Adipose tissue (tissue), 3 donors: Measurements from ENCODE around the gene SMIM44. TPM values are rescaled to one million over a fixed set of nuclear protein-coding genes. Genes with fewer than 3 reads are reported as not detected.
"Not testable (repeated sequence)": the region's sequence is repeated elsewhere in the genome, so short reads cannot be mapped to it uniquely, and the experiment has no call there.

Source experiments
- H3K27ac ChIP-seq: one replicate; pipeline ENCODE4 v1.5.1; 2013; ENCODE audit warnings: low read depth, low read length
- WGBS, 3 donors: extraction: QIAGEN DNeasy Blood & Tissue Kit; methylation state at CpG; one replicate each; pipeline ENCODE4 v1.1.7; 2013; 5-methylcytosine and 5-hydroxymethylcytosine counted together
- polyA plus RNA-seq, 3 donors: library from polyadenylated mRNA; stranded (reverse); fragments of 200-250 nt; gene quantifications; one replicate each; pipeline ENCODE4 v1.2.3, GENCODE V29; 2013
- donor health status: healthy with polysubstance abuse.
- donor health status: Bipolar disorder and iron deficiency.
- donor health status: healthy.

SMIM44 gene
- polyA plus RNA-seq, 3 donors: not detected

DNA sequence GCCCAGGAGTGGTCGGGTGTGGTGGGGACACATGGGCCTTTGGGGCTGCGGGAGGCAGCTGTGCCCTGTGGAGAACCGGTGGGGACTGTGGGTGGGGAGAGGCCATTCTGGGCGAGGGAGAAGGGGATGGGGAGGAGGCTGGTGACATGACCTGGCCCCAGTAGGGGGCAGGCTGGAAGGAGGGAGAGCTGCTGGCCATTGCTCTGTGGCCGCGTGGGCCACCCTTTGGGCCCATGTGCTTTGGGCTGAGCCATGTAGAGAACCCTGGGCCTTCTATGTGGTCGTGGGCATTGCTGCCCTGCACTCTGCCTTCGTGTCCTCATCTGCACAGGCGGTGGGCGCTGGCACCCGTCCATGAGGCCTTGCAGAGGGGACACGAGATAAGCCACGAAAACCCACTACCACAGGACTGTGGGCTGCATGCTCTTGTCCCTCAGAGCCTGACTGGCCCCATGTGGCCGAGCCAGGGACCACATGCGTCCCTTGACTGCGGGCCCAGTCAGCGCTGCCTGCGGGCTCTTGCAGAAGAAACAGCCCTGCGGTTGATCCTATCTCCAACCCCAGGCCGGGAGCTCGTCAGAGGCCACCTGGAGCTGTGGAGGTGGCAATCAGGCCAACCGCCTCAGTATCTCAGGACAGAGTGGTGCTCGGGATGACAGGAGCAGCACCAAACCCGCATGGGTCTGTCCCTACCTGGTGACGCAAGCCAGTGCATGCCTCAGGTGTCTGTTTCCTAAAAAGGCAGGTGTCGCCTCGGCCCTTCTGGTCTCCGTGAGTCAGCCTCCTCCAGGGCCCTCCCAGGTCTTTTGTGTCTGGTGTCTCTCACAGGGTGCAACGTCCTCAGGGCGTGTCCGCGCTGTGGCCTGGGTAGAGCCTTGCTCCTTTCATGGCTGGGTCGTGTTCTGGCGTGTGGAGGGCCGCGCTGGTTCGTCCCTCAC, 37.2 kb upstream of the SMIM44 start:
- H3K27ac ChIP-seq: no peak overlapping the region
- 86 to 92% (median 89%) methylated on average over 35 to 37 of the region's 37 CpGs for WGBS, 3 donors

DNA sequence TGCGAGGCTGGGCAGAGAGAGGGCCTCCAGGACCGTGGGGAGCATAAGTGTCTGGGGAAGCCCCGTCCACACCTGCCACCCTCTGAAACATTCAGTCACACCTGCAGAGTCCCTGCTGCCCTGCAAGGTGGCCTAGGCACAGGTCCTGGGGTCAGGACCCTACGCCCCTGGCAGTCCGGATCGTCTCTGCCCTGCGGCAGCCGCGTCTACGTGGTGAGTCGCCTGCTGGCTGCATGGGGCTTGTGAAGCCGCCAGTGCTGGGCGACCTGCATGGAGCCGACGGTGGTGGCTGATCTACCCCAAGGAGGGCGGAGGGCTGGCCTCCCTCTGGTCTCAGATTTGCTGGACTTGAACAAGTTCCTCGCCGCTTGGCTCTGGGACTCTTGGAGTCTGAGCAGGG, 35.9 kb upstream of the SMIM44 start:
- H3K27ac ChIP-seq: no peak overlapping the region

DNA sequence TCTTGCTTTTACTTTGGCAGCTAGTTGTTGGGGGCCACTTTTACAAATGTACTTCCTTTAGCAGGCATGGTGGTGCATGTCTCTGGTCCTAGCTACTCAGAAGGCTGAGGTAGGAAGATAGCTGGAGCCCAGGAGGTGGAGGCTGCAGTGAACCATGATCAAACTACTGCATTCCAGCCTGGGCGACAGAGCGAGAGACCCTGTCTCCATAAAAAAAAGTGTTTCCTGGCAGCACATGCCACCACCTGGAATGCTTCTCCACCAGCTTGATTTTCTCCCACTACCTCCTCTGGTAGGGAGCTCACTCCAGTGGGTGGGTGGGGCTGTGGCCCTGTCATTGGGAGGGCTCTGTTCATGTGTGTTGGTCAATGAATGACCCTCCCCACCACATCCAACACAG, 35.4 kb upstream of the SMIM44 start:
- H3K27ac ChIP-seq: no peak overlapping the region
- WGBS, 3 donors: 33 to 97% (median 92%) methylated on average over 2 of the region's 2 CpGs

More for the DNA sequence above, 35.9 kb upstream of the SMIM44 start:
- 89 to 90% (median 89%) methylated on average over 18 of the region's 18 CpGs for WGBS, 3 donors

DNA sequence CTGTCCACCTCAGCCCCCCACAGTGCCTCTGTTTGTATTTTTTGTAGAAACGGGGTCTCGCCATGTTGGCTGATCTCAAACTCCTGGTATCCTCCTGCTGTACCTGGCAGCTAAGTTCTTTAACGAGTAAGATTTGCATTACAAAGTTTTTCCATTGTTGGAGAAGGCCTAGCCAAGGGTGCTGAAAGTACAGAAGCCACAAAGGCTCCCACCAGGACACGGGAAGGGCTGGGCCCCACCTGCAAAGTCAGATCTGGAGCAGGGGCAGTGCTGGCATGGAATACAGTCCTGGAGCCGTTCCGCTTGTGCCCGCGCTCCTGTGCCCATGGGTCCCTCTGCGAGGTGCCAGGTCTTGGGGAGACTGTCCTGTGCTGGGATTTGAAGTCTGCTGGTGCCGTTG, 35.0 kb upstream of the SMIM44 start:
- H3K27ac ChIP-seq: no peak overlapping the region
- 80 to 91% (median 85%) methylated on average over 10 of the region's 10 CpGs for WGBS, 3 donors

DNA sequence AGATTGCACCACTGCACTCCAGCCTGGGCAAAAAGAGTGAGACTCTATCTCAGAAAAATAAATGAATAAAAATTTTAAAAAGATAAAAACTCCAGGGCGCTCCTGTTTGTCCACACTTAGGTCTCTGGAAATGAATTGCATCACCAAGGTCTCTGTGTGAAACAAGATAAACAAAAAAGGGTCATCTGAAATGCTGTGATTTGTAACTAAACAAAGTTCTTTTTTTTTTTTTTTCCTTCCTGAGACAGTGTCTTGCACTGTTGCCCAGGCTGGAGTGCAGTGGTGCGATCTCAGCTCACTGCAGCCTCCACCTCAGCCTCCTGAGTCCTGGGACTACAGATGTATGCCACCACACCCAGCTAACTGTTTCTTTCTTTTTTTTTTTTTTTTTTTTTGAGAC, 34.4 kb upstream of the SMIM44 start:
- no peak overlapping the region for H3K27ac ChIP-seq
- WGBS, 3 donors: 80 to 91% (median 91%) methylated on average over 2 of the region's 2 CpGs

DNA sequence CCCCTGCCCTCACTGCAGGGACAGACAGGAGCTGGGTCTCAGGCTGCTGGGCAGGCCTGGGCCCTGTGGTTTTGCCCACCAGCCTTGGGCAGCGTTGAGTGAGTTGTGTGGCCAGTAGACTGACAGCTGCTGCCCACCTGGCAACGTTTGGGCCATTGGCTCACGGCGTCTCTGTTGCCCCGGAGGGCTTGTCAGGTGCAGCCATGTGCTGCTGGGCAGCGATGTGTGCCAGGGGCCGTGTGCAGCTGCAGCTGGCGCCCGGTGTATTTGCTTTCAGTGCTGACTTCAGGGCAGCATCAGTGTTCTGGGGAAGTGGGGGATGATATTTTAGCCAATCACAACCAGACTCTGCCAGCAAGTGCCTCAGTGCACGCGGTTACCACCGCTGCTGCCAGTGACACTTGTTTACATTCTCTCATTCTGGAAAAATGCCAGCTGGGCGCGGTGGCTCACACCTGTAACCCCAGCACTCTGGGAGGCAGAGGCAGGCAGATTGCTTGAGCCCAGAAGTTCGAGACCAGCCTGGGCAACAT, 33.5 kb upstream of the SMIM44 start:
- no peak overlapping the region for H3K27ac ChIP-seq
- WGBS, 3 donors: 38 to 77% (median 70%) methylated on average over 15 of the region's 15 CpGs

DNA sequence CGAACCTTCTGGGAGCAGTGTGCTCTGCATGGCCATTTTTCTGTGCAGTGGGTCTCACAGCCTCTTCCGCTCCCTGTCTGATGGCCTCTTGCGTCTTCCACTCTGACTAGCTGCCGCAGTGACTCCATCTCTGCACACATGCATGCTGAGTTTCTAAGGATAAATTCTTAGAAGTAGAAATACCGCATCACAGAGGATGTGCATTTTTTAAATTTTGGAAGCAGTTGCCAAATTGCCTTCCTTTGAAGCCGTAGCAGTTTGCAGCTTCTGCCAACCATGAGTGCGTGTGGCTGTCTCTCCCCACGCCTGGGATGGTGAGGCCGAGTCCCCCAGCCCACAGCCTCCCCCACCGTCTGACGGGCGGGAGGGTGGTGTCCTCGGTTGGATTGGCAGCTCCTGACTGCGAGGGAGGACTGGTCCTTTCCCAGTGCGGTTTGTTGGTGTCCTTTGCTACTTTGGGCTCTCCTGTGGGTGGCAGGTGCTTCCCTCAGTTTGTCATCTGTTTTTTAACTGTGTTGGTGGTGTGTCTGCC, 32.7 kb upstream of the SMIM44 start:
- no peak overlapping the region for H3K27ac ChIP-seq
- 64 to 83% (median 68%) methylated on average over 15 of the region's 15 CpGs for WGBS, 3 donors

DNA sequence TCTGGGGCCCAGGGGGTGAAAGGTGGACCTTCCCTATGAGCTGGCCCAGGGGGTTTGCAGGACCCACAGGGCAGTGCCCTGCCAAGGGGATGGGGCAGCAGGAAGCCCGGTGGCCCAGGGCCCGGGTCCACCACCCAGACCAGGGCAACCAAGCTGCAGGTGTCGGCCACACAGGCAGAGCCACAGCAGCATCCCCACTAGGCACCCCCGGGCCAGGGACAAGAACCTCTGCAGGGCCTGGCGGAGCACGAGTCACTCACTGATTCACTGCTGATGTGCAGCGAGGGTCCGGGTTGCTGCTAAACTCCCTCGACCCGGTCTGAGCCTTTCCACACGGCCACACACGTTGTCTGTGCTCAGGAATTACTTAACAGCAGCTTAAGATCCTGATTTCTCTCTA, 31.7 kb upstream of the SMIM44 start:
- H3K27ac ChIP-seq: no peak overlapping the region
- 86 to 93% (median 92%) methylated on average over 11 to 12 of the region's 12 CpGs for WGBS, 3 donors

DNA sequence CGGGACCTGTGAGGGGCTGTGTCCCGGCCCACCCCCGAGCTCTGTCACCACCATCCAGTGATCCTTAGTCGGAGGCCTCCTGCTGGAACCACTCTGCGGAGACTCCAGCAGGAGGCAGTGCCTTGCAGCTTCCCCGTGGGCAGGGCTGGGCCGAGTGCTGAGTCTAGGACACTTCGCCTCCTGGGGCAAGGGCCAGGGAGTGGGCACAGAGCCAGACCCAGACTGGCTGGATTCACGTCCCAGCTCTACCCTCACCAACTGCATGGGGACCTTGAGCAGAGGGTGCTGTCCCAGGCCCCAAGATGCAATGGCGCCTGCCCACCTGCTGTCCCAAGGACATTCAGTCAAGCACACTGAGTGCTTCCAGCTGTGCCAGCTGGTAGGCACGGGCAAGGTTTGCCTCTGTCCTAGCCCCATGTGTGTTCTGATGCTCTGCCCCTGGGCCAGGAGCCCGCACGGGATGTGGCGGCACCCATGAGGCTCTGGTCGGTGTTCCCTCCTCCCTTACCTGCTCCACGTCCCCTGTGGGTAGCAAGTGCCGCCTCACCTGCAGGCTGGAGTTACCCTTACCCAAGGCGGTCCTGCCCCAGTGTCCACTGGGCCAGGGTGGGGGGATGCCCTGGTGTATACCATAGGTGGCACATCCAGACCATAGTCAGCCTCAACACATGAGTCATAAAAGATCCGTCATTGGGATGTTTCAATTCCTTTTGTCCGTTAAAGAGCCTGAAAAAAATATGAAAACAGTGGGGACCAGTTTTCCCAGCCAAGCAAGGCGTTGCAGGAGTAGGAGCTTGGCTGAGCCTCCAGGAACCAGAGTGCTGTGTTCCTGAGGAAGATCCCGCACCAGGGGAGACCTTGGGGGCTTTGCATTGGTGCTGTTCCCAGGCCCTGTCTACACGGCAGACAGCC, 30.2 kb upstream of the SMIM44 start:
- H3K27ac ChIP-seq: no peak overlapping the region
- WGBS, 3 donors: 73 to 88% (median 85%) methylated on average over 22 to 23 of the region's 23 CpGs

DNA sequence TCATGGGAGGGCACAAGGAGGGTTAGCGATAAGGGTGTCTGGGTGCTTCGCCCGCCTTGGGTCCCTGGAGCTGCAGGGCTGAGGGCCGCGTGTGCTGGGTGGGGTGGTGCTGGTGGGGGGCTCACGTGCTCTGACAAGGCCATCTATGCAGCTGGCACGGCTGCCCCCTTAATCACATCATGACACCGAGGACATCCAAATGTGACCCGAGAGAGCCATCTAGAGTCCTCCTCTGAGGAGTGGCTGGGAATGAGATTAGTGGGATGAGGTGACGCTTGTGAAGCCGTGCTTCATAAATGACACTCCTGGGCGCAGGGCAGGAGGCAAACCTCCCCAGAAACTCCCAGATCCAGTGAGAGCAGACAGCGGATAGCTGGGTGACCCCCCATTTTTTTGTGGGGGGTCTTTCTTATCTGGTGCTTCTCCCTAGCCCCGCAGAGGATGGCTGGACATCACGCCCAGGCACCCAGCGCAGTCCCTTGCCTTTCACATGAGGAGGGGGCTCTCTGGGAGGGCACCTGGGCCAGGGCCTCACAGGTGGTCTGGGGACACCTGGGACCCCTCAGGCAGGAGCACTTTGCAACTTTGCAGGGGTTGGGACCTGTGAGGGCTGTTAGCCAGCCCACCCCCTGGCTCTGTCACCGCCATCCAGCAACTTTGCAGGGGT, 29.5 kb upstream of the SMIM44 start:
- 84 to 95% (median 91%) methylated on average over 17 of the region's 17 CpGs for WGBS, 3 donors
- H3K27ac ChIP-seq: no peak overlapping the region

DNA sequence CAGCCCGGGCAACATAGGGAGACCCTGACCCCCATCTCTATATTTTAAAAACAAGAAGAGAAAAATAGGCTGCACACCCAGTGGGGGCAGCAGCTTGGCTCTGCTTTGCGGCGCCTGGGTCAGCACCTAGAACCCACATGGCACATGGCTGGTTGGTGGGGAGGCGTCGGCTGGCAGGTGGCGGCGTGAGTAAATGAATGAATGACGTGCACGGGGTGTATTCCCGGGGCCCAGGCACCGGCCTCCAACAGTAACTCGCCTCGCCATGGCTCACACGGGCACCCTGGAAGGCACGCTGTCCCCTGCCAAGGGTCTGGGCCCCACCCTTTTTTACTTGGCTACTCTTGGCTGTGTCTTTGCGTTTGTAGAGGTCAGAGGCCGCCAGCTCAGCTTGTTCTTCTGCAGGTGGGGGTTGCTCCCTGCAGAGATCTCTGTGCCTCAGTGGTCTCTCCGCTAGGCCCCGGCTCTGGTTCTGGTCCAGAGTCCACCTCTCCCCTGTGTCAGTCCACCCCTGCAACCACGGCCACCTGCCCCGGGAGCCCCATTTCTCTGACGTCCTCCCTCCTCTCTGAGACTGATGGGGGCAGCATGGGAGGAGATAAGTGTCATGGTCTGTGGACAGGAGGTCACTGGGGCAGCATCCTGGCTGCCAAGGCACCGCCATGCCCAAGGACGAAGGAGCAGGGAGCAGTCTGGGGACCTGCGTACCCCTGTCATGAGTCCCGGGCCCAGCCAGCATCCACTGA, 28.4 kb upstream of the SMIM44 start:
- 82 to 88% (median 82%) methylated on average over 26 of the region's 26 CpGs for WGBS, 3 donors
- H3K27ac ChIP-seq: no peak overlapping the region

DNA sequence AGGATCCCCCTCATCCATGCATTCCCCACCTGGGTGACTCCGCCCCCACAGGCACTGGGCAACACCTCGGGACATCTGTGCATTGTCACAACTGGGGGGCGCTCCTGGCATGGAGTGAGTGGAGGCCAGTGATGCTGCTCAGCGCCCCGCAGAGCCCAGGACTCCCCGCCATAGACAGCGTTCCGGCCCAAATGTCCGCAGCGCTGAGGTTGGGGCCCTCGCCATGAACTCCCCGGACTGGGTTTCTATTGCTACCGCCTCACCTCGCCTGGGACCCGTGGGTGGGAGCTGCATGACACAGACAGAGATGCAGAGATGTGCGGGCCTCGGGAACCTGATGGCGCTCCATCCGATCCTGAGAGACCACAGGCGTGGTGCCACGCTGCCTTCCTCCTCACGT, 27.5 kb upstream of the SMIM44 start:
- H3K27ac ChIP-seq: no peak overlapping the region
- 87 to 90% (median 89%) methylated on average over 22 of the region's 22 CpGs for WGBS, 3 donors

DNA sequence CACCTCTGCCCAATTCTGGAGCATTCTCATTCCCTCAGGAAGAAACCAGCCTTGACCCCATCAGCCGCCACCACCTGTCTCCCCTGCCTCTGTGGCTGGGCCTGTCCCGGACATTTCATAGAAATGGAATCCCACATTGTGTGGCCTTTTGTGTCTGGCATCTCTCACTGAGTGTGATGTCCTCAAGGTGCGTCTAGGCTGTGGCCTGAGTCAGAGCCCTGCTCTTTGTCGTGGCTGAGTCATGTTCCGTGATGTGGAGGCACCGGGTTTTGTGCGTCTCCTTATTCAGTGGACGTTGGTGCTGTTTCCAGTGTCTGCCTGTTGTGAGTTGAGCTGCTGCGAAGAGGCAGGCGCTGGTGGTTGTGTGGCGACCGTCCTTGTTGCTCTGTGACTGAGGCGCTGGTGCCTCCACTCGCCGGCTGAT, 26.3 kb upstream of the SMIM44 start:
- WGBS, 3 donors: 89 to 92% (median 90%) methylated on average over 14 to 15 of the region's 15 CpGs
- H3K27ac ChIP-seq: no peak overlapping the region

DNA sequence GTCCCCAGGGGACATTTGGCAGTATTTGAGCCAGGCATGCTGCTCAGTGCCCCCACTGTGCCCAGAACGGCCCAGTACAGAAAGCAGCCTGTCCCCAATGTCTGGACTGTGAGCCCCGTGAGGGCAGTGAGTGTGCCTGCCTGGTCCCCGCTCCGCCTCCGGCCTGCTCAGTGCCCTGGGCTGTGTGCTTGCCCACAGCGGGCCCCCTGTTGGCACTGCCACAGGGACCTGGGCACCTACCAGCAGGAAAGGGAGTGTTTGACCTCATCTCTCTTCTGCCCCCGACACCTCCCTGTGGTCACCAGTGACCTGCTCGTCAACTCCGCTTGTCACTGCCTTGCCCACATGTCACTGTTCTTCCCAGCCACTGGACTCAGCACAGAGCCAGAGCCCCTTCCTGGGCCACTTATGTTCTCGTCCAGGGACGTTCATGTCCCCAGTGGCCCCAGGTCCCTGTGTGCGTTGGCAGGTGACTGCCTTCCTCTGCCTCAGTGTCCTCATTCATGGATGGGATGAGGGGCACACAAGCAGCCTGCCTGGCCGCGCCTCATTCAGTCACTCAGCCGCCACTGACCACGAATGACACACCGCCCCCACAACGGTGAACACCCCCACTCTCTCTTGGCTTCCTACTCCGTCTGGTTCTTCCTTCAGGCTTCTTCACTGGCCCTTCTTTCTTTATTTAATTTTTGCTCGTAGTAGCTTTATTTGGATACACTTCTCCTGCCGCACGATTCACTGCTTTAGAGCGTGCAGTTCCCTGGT, 25.7 kb upstream of the SMIM44 start:
- H3K27ac ChIP-seq: no peak overlapping the region
- 83 to 91% (median 84%) methylated on average over 23 of the region's 23 CpGs for whole genome bisulfite sequencing, 3 donors

DNA sequence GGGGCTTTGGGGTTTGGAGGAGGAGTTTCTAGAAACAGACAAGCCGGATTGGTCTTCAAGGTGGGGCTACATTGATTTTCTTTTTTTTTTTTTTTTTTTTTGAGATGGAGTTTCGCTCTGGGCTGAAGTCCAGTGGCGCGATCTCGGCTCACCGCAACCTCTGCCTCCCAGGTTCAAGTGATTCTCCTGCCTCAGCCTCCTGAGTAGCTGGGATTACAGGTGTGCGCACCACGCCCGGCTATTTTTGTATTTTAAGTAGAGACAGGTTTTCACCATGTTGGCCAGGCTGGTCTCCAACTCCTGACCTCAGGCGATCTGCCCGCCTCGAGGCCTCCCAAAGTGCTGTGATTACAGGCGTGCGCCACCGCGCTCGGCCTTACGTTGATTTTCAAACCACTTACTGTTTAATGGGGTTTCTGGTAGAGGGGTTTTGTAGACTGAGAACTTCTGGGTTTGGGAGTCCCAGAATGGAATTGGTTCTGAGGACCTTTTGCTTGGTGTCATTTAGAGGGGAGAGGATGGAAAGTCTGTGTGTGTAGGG, 24.9 kb upstream of the SMIM44 start:
- 87 to 95% (median 92%) methylated on average over 17 to 18 of the region's 18 CpGs for WGBS, 3 donors
- H3K27ac ChIP-seq: not testable (repeated sequence)

DNA sequence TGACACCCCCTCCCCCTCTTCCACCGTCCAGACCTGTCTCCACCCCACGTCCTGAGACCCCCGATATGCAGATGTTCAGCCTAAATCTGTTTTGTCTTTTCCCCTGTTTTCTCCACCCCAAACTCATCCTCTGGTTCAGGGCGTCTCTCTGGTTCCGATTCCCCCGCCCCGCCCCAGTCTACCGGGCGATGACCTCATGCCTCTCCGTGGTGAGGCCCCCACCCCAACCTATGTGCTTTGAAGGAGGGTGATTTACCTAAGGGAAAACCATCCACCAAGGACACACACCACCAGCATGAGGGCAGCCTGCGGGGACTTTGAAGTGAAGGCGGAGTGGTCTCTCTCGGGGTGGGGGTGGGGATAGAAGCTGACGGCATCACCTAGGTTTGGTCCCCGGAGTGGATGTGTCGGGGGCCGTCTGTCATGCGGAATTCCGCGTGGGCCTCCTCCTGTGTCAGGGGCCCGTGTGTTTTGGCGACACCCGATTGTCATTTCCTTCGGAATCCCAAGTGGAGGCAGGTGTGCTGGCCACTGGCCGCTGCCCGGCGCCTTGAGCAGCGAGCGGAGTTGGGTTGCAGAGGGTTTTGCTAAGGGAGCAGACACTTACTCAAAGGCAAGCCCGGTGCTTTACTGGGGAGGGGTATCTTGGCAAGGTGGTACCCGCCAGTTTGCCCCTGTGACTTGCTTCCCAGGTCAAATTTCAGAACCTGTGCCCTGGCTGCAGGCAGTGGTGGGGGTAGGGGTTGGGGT, 24.3 kb upstream of the SMIM44 start:
- WGBS, 3 donors: 17 to 44% (median 42%) methylated on average over 31 of the region's 31 CpGs
- H3K27ac ChIP-seq: no peak overlapping the region
